MCF 10A (cell line): Measurements from ENCODE around the gene PDGFD. TPM values are rescaled to one million over a fixed set of nuclear protein-coding genes. Genes with fewer than 3 reads are reported as not detected.
A peak's percentile ranks its signal among the peaks of the same experiment; 100 is the strongest.

Source experiments
- BruUV-seq: library from RNA; stranded (reverse); fragments of 400-500 nt; replicated peaks from 2 replicates; lab custom pipeline; 2021; lab: Mats Ljungman, UMichigan
- CTCF ChIA-PET: fragments of 300-600 bp; sonication (Branson Sonifier 250); formaldehyde crosslinking; extraction: SDS; loops from one replicate; lab custom pipeline; 2021; ENCODE audit warnings: antibody characterized with exemption, inconsistent platforms; lab: Yijun Ruan, JAX
- POLR2A ChIA-PET: fragments of 300-600, 350-650 bp; sonication (Branson Sonifier 250); formaldehyde crosslinking; extraction: SDS; loops from one replicate; lab custom pipeline; 2020; ENCODE audit warnings: antibody characterized with exemption, inconsistent platforms; lab: Yijun Ruan, JAX
- DNase-seq: peaks from one replicate; pipeline ENCODE4 v3.0.0-alpha.2; 2018; ENCODE audit not compliant: unreplicated experiment
- H3K27ac Mint-ChIP-seq: one replicate; pipeline ENCODE4 v1.8.0; 2022; ENCODE audit warnings: mild to moderate bottlenecking, low read depth, mixed read lengths; ENCODE audit not compliant: unreplicated experiment
- H3K27me3 Mint-ChIP-seq: one replicate; pipeline ENCODE4 v1.8.0; 2022; ENCODE audit warnings: mixed read lengths; ENCODE audit not compliant: insufficient read depth, unreplicated experiment
- H3K36me3 Mint-ChIP-seq: one replicate; pipeline ENCODE4 v1.8.0; 2022; ENCODE audit warnings: mild to moderate bottlenecking, moderate library complexity, mixed read lengths; ENCODE audit not compliant: insufficient read depth, unreplicated experiment
- H3K4me1 Mint-ChIP-seq: one replicate; pipeline ENCODE4 v1.8.0; 2022; ENCODE audit warnings: mixed read lengths; ENCODE audit not compliant: insufficient read depth, unreplicated experiment
- H3K4me3 Mint-ChIP-seq: one replicate; pipeline ENCODE4 v1.8.0; 2022; ENCODE audit warnings: mild to moderate bottlenecking, moderate library complexity, mixed read lengths; ENCODE audit not compliant: unreplicated experiment
- H3K9me3 Mint-ChIP-seq: one replicate; pipeline ENCODE4 v1.8.0; 2022; ENCODE audit warnings: mixed read lengths; ENCODE audit not compliant: unreplicated experiment
- CTCF ChIP-seq: fragments of 200-600 bp; IDR thresholded peaks from one replicate; pipeline ENCODE4 v1.8.0; 2022; ENCODE audit warnings: antibody characterized with exemption, mild to moderate bottlenecking; ENCODE audit not compliant: unreplicated experiment
- intact Hi-C: fragments of 100-400 bp; cut with micrococcal nuclease; formaldehyde crosslinking; loops from 2 replicates; pipeline ENCODE4 v1.14.1; 2022
- total RNA-seq: library from RNA; stranded (reverse); gene quantifications from 2 replicates; pipeline ENCODE4 v1.2.3, GENCODE V29; 2022

PDGFD gene
- total RNA-seq, 1 experiment from 2014 or later = 0.61 TPM

- POLR2A ChIA-PET = interaction anchor here (0.6 to 1.3 kb wide), 2 partner anchors 12 to 901 kb away, joined by 3 to 4 read pairs; no protein-coding TSS in a partner anchor
- Mint-ChIP-seq H3K4me1 (no peaks in the 10 kb centered on the region), H3K27me3 (no peaks in the 10 kb centered on the region), H3K27ac (no peak overlapping the region), H3K4me3 (no peak overlapping the region), H3K36me3 (no peaks in the 10 kb centered on the region), H3K9me3 (no peaks in the 10 kb centered on the region)
- no peak for DNase-seq
- CTCF ChIA-PET = no interaction called here
- BruUV-seq = no TSS peak
- TF ChIP-seq CTCF = no peak
- intact Hi-C loops = no loop called here
These were observed 35.1 kb upstream of the PDGFD start for GRCh38 chr11:104199053-104199452.

GRCh38 chr11:104198576-104198975, 34.6 kb upstream of the PDGFD start:
- POLR2A ChIA-PET = interaction anchor here (0.6 kb wide), 2 partner anchors 900 to 1628 kb away, joined by 3 read pairs; no protein-coding TSS in a partner anchor
- no TSS peak for BruUV-seq
- no peaks in the 10 kb centered on the region for H3K4me1 Mint-ChIP-seq
- H3K36me3 Mint-ChIP-seq = no peaks in the 10 kb centered on the region
- no peaks in the 10 kb centered on the region for H3K27me3 Mint-ChIP-seq
- intact Hi-C loops = no loop called here
- H3K4me3 Mint-ChIP-seq = no peak overlapping the region
- no peaks in the 10 kb centered on the region for H3K9me3 Mint-ChIP-seq
- peak; percentile 60 for DNase-seq
- no peak for TF ChIP-seq CTCF
- no peak overlapping the region for H3K27ac Mint-ChIP-seq
- CTCF ChIA-PET = no interaction called here

GRCh38 chr11:104191124-104191523, 27.2 kb upstream of the PDGFD start:
- Mint-ChIP-seq H3K27me3 (no peaks in the 10 kb centered on the region), H3K27ac (no peak overlapping the region), H3K9me3 (no peaks in the 10 kb centered on the region), H3K4me3 (no peak overlapping the region), H3K4me1 (no peaks in the 10 kb centered on the region), H3K36me3 (no peaks in the 10 kb centered on the region)
- POLR2A ChIA-PET = interaction anchor here (0.6 kb wide), 1 partner anchor 8 kb away, joined by 3 read pairs; no protein-coding TSS in a partner anchor
- no TSS peak for BruUV-seq
- DNase-seq = no peak
- intact Hi-C loops = no loop called here
- CTCF ChIA-PET = interaction anchor here (1.4 kb wide), 1 partner anchor 509 kb away, joined by 3 read pairs; no protein-coding TSS in a partner anchor
- no peak for TF ChIP-seq CTCF

GRCh38 chr11:104183593-104183992, 19.6 kb upstream of the PDGFD start:
- TF ChIP-seq CTCF = no peak
- intact Hi-C loops = no loop called here
- POLR2A ChIA-PET = interaction anchor here (0.7 kb wide), 2 partner anchors 8 to 1046 kb away, joined by 3 read pairs; no protein-coding TSS in a partner anchor
- H3K36me3 Mint-ChIP-seq = no peaks in the 10 kb centered on the region
- H3K4me1 Mint-ChIP-seq = no peaks in the 10 kb centered on the region
- H3K4me3 Mint-ChIP-seq = no peak overlapping the region
- H3K27ac Mint-ChIP-seq = no peak overlapping the region
- CTCF ChIA-PET = interaction anchor here (0.7 kb wide), 1 partner anchor 20 kb away, joined by 3 read pairs; no protein-coding TSS in a partner anchor
- peak; percentile 6 for DNase-seq
- no peaks in the 10 kb centered on the region for H3K27me3 Mint-ChIP-seq
- no TSS peak for BruUV-seq
- no peaks in the 10 kb centered on the region for H3K9me3 Mint-ChIP-seq
